Lower leg skin (tissue), 4 donors: ENCODE data around the gene ZFYVE28. TPM values are rescaled to one million over a fixed set of nuclear protein-coding genes. Genes with fewer than 3 reads are reported as not detected.

Source experiments
- DNase-seq, 2 donors: peaks; one replicate each; pipeline ENCODE4 v3.0.0-alpha.2; 2019; ENCODE audit warnings: low spot score in 2 of 2
- H3K4me3 ChIP-seq: fragments of 200-600 bp; sonication (generic); 2 replicates; pipeline ENCODE4 v1.5.1; 2017; ENCODE audit warnings: mild to moderate bottlenecking, low read depth; ENCODE audit not compliant: poor library complexity, severe bottlenecking
- POLR2A ChIP-seq, 2 donors: fragments of 450-650 bp; IDR thresholded peaks; one replicate each; pipeline ENCODE4 v1.6.1; 2016 to 2017; ENCODE audit warnings: antibody characterized with exemption in 2 of 2, mild to moderate bottlenecking in 1 of 2, moderate library complexity in 1 of 2
- WGBS, 2 donors: methylation state at CpG; one replicate each; pipeline ENCODE4 v1.1.5; 2018; 5-methylcytosine and 5-hydroxymethylcytosine counted together
- intact Hi-C: fragments of 100-400 bp; cut with DNase I; formaldehyde crosslinking; loops from one replicate; pipeline ENCODE4 v1.15.0; 2023; ENCODE audit warnings: low total_unique reads
- total RNA-seq, 4 donors: library from RNA; depleted of rRNA; stranded (reverse); fragments of >200 nt; gene quantifications; one replicate each; pipeline ENCODE4 v1.1.0, GENCODE V29; 2016
- TF ChIP-seq, protein P1 (sequence below), 3 donors: fragments of 450-650 bp; IDR thresholded peaks; one replicate each; pipeline ENCODE4 v1.5.1; 2016; ENCODE audit warnings: antibody characterized with exemption in 3 of 3, mild to moderate bottlenecking in 3 of 3, moderate library complexity in 2 of 3

The ZFYVE28 gene
- total RNA-seq, 4 donors from 2014 or later = 5.0 to 12.8 (median 9.9) TPM

GRCh38 chr4:2248044-2248780 is 170.2 kb downstream of the ZFYVE28 start:
- WGBS, 2 donors = 72 to 81% methylated on average over 18 of the region's 21 CpGs
- intact Hi-C loops = no loop called here
- TF ChIP-seq, protein P1, sequence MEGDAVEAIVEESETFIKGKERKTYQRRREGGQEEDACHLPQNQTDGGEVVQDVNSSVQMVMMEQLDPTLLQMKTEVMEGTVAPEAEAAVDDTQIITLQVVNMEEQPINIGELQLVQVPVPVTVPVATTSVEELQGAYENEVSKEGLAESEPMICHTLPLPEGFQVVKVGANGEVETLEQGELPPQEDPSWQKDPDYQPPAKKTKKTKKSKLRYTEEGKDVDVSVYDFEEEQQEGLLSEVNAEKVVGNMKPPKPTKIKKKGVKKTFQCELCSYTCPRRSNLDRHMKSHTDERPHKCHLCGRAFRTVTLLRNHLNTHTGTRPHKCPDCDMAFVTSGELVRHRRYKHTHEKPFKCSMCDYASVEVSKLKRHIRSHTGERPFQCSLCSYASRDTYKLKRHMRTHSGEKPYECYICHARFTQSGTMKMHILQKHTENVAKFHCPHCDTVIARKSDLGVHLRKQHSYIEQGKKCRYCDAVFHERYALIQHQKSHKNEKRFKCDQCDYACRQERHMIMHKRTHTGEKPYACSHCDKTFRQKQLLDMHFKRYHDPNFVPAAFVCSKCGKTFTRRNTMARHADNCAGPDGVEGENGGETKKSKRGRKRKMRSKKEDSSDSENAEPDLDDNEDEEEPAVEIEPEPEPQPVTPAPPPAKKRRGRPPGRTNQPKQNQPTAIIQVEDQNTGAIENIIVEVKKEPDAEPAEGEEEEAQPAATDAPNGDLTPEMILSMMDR (IDR thresholded peaks at IDR 0.05) = no peak
- no peak for TF ChIP-seq POLR2A (IDR thresholded peaks at IDR 0.05)
- peak; percentile 12 to 80 for DNase-seq
- H3K4me3 ChIP-seq = no peak overlapping the region

DNA sequence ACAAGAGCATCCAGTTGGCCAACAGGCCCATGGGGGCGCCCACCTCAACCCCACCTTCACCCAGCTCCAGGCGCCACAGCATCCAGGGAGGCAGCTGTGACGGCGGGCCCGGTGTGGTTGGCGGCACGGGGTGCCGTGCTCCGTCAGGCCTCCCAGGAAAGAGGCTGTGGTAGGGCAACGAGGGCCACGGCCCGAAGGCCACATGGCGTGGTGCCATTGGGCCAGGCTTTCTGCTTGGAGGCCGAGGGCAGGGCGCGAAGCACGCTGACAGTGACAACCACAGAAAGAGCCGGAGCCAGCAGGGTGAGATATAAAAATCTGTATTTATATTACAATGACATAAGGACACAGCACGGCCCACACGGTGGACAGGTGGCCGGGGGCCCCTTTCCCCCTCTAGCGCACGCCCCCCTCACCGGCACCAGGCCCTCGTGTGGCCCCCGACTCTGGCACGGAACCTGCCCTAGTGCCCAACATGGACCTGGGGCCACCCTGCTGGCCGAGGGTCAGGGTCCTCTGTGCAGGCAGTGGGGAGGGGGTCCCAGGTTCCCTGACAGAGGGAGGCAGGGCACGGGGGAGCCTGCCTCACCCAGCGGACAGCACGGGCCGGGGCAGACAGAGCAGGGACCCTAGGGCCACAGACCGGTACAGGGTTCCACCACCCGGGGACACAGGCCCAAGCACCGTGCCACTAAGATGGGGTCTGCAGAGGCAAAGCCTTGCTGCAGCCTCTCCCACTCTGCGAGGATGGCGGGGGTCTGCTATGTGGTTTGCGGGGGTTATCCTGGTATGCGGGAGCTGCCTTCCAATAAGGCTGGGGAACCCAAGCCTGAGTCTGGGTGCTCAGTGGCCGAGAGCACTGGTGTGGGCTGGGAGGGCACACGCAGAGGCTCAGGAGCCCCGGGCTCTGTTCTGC is 171.1 kb downstream of the ZFYVE28 start:
- peak in 1 of 2 donors; percentile 82 for DNase-seq
- TF ChIP-seq, protein P1 (IDR thresholded peaks at IDR 0.05) = no peak
- TF ChIP-seq POLR2A (IDR thresholded peaks at IDR 0.05) = no peak
- intact Hi-C loops = no loop called here

DNA sequence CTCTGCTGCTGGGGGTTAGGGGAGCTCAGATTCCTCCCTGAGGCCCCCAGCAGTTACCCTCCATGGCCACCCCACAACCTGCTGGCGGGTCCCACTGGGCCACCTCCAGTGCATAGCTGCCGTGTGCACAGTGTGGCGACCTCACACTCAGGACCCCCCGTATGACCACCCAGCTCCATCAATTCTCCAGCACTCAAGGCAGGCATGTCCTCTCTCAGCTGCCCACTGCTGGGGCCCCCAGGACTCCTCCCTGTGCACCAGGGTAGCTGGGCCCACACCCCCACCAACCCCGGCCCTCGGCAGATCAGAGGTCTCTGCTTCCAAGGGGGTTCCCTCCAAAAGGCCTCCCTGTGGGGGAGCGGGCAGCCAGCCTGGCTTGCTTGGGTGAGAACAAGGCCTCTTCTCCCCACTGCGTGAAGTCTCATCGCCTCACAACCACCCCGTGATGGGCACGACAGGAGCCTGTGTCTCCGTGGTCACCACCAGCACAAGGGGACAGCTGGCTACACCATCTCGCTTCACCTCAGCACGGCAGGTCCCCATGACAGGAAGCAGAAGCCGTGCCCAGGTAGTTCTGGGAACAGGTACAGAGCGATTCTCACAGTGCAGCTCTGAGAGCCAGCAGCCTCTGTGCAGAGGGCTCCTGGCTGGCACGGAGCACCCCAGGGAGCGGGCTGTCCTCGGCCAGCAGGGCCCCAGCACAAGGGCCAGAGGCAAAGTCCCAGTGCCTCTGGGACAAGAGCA is 171.9 kb downstream of the ZFYVE28 start:
- DNase-seq = peak in 1 of 2 donors; percentile 85
- no peak for TF ChIP-seq POLR2A (IDR thresholded peaks at IDR 0.05)
- TF ChIP-seq, protein P1 (IDR thresholded peaks at IDR 0.05) = no peak
- H3K4me3 ChIP-seq = no peak overlapping the region
- intact Hi-C loops = no loop called here
- 89 to 96% methylated on average over 17 to 19 of the region's 19 CpGs for WGBS, 2 donors

More for the DNA sequence above, 171.1 kb downstream of the ZFYVE28 start:
- H3K4me3 ChIP-seq = no peak overlapping the region
- 86% methylated on average over 39 to 40 of the region's 42 CpGs for whole genome bisulfite sequencing, 2 donors

DNA sequence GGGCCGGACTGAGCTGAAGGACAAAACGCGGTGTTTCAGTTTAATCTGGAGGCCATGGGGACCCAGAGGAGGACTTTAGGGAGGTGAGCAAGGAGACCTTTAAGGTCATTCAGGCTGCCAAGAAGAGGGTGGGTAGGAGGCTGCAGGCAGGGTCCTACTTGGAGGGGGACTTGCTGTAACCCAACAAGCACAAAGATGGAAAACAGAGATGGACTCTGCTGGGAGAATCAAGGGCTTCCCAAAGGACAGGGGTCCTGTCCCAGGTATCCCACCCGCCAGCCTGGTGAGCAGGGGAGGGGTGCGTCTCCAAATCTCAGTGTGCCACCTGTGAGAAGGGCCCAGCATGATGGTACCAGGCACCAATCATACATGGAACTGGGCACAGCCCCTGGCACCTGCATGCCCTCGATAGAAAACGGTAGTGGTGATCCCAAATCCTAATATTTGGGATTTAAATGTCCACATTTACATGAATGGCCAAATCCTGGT is 172.6 kb downstream of the ZFYVE28 start:
- no peak overlapping the region for H3K4me3 ChIP-seq
- 74 to 80% methylated on average over 7 of the region's 7 CpGs for WGBS, 2 donors
- intact Hi-C loops = no loop called here
- DNase-seq = peak in 1 of 2 donors; percentile 75
- TF ChIP-seq POLR2A (IDR thresholded peaks at IDR 0.05) = no peak
- TF ChIP-seq, protein P1 (IDR thresholded peaks at IDR 0.05) = no peak

DNA sequence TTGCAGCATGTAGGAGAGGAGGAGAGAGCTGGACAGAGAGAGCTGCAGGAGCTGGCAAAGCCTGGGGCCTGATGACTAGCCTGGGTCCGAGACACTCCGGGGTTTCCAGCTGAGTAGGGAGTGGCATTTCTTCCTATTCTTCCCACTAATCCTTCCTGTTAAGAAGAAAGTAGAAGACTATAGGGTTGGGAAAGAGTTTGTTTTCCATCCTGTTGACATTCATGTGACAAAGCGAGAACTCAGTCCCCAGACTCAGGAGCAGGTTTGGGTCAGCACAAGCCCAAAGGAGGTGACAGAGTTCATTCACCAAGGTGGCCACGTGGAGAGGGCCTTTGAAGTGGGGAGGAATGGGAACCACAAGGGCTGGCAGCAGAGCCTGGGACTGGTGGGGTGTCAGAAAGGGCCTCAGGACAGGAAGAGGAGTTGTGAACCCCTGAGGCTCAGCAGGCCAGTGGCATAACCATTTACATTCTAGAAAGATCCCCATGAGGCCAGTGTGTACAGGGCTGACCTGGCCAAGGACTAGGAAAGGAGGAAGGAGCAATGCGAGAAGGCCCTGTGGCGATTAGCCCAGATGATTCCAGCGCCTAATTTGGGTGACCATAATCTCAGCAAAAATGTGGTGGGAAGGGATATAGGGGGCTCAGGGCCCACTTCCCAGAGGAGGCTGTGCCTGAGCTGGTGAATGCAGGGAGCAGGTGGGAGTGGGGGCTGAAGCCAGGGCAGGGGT is 173.2 kb downstream of the ZFYVE28 start:
- WGBS, 2 donors = 57 to 59% methylated on average over 7 of the region's 7 CpGs
- TF ChIP-seq POLR2A (IDR thresholded peaks at IDR 0.05) = no peak
- TF ChIP-seq, protein P1 (IDR thresholded peaks at IDR 0.05) = no peak
- intact Hi-C loops = no loop called here
- H3K4me3 ChIP-seq = no peak overlapping the region
- peak in 1 of 2 donors; percentile 84 for DNase-seq
